NB4 (cell line): ENCODE results near the gene OSTC.

Source experiments
- MYC ChIP-seq: IDR thresholded peaks from 2 replicates; pipeline ENCODE4 v1.6.1; 2011; ENCODE audit warnings: low read depth, low read length
- POLR2A ChIP-seq: IDR thresholded peaks from 2 replicates; pipeline ENCODE4 v1.6.1; 2011; ENCODE audit warnings: mild to moderate bottlenecking; ENCODE audit not compliant: insufficient read length; ENCODE audit errors: extremely low read depth
- TF ChIP-seq, protein P1 (sequence below): IDR thresholded peaks from one replicate; pipeline ENCODE4 v1.5.1; 2012; ENCODE audit warnings: low read depth, low read length
- TF ChIP-seq, protein P2 (sequence below): IDR thresholded peaks from 2 replicates; pipeline ENCODE4 v1.6.1; 2011; ENCODE audit warnings: low read depth, low read length

DNA sequence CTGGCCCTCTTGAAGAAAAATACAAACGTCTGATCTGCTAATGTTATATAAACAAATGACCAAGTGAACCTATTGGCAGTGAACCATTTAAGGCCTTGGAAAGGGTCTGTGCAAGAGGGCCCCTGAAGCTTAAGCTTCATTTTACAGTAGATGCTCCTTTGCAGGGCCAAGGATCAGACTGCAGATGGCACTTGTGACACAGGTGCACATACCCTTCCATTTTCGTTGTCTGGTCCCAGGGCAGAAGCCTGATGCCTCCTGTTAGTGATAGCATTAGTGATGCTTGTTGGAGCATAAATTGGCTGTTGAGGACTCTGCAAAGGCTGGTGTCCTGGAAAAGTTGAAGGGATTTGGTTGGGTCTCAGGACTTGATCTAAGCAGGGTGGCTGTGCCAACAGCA is 65.9 kb downstream of the OSTC start:
- TF ChIP-seq, protein P1, sequence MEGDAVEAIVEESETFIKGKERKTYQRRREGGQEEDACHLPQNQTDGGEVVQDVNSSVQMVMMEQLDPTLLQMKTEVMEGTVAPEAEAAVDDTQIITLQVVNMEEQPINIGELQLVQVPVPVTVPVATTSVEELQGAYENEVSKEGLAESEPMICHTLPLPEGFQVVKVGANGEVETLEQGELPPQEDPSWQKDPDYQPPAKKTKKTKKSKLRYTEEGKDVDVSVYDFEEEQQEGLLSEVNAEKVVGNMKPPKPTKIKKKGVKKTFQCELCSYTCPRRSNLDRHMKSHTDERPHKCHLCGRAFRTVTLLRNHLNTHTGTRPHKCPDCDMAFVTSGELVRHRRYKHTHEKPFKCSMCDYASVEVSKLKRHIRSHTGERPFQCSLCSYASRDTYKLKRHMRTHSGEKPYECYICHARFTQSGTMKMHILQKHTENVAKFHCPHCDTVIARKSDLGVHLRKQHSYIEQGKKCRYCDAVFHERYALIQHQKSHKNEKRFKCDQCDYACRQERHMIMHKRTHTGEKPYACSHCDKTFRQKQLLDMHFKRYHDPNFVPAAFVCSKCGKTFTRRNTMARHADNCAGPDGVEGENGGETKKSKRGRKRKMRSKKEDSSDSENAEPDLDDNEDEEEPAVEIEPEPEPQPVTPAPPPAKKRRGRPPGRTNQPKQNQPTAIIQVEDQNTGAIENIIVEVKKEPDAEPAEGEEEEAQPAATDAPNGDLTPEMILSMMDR, result no peak
- TF ChIP-seq POLR2A, result no peak
- TF ChIP-seq, protein P2, sequence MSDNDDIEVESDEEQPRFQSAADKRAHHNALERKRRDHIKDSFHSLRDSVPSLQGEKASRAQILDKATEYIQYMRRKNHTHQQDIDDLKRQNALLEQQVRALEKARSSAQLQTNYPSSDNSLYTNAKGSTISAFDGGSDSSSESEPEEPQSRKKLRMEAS, result no peak
- no peak for TF ChIP-seq MYC
